GM12878 (cell line): ENCODE results near the gene FAR1. TPM values are rescaled to one million over a fixed set of nuclear protein-coding genes. Genes with fewer than 3 reads are reported as not detected.

ENCODE experiments used
- ATAC-seq: fragments of 200-7000 bp; cut with Tn5 transposase; 3 replicates; pipeline ENCODE4 v1.9.1; 2020; ENCODE audit warnings: mild to moderate bottlenecking, moderate library complexity
- BruUV-seq: library from RNA; stranded (reverse); fragments of 400-500 nt; replicated peaks from 2 replicates; lab custom pipeline; 2021; lab: Mats Ljungman, UMichigan
- CTCF ChIA-PET: fragments of 300-600 bp; sonication (Branson Sonifier 250); formaldehyde crosslinking; extraction: SDS; loops from one replicate; lab custom pipeline; 2021; ENCODE audit warnings: inconsistent platforms; lab: Yijun Ruan, JAX
- POLR2A ChIA-PET: fragments of 350-600 bp; formaldehyde crosslinking; extraction: SDS; loops from one replicate; lab custom pipeline; 2021; ENCODE audit warnings: inconsistent platforms; lab: Charles Lee
- RAD21 ChIA-PET: fragments of 300-600 bp; sonication (Branson Sonifier 250); formaldehyde crosslinking; loops from one replicate; lab custom pipeline; 2023; ENCODE audit warnings: antibody characterized with exemption; ENCODE audit not compliant: unreplicated experiment; lab: Charles Lee
- SMC1A ChIA-PET: fragments of 300-600 bp; sonication (Branson Sonifier 250); formaldehyde crosslinking; loops from one replicate; lab custom pipeline; 2023; ENCODE audit not compliant: unreplicated experiment, uncharacterized antibody; lab: Charles Lee
- DNase-seq: peaks from one replicate; pipeline ENCODE4 v3.0.0-alpha.2; 2011; ENCODE audit warnings: low read depth, low spot score
- FAIRE-seq: peaks from 3 replicates; lab custom pipeline; 2011; peaks lifted over from hg19 to GRCh38; lab: Jason Lieb, UNC
- H2AFZ ChIP-seq: 2 replicates; pipeline ENCODE4 v1.6.0; 2011; ENCODE audit warnings: low read depth, low read length, control low read depth; ENCODE audit not compliant: control insufficient read depth
- H3K27ac ChIP-seq: 2 replicates; pipeline ENCODE4 v1.5.1; 2011; ENCODE audit warnings: control low read depth; ENCODE audit not compliant: control insufficient read depth, insufficient read depth
- H3K27me3 ChIP-seq, 2 experiments: replicated peaks in 1 of 2; 2 replicates each; pipeline versions ENCODE4 v1.6.0 to v1.6.1; 2011; ENCODE audit warnings: low read length in 1 of 2; ENCODE audit not compliant: control insufficient read depth in 2 of 2, insufficient read depth in 2 of 2
- H3K36me3 ChIP-seq, 2 experiments: 2 replicates each; pipeline ENCODE4 v1.5.1; 2011; ENCODE audit warnings: low read length in 1 of 2; ENCODE audit not compliant: control insufficient read depth in 2 of 2, insufficient read depth in 2 of 2
- H3K4me1 ChIP-seq: 2 replicates; pipeline ENCODE4 v1.6.1; 2011; ENCODE audit warnings: mild to moderate bottlenecking, low read length, moderate library complexity, mixed read lengths; ENCODE audit not compliant: control insufficient read depth, insufficient read depth
- H3K4me2 ChIP-seq: 2 replicates; pipeline ENCODE4 v1.6.0; 2011; ENCODE audit warnings: control low read depth; ENCODE audit not compliant: control insufficient read depth, insufficient read depth
- H3K4me3 ChIP-seq: fragments of 200-600 bp; sonication (generic); 2 replicates; pipeline ENCODE4 v1.5.1; 2016
- H3K79me2 ChIP-seq: 2 replicates; pipeline ENCODE4 v1.6.0; 2011; ENCODE audit warnings: low read length; ENCODE audit not compliant: control insufficient read depth, insufficient read depth
- H3K9ac ChIP-seq: 2 replicates; pipeline ENCODE4 v1.8.0; 2011; ENCODE audit warnings: low read length, control low read depth, mixed read lengths; ENCODE audit not compliant: control insufficient read depth, insufficient read depth
- H3K9me3 ChIP-seq: replicated peaks from 3 replicates; pipeline ENCODE4 v1.5.1; 2011; ENCODE audit warnings: mild to moderate bottlenecking, low read length; ENCODE audit not compliant: control insufficient read depth, insufficient read depth
- H4K20me1 ChIP-seq: 2 replicates; pipeline ENCODE4 v1.6.0; 2011; ENCODE audit not compliant: control insufficient read depth, insufficient read depth
- CEBPZ ChIP-seq: fragments of 150-350 bp; IDR thresholded peaks from 2 replicates; pipeline ENCODE4 v1.6.1; 2016; ENCODE audit warnings: low read depth, low read length
- EED ChIP-seq: sonication (generic); IDR thresholded peaks from 2 replicates; pipeline ENCODE4 v1.6.1; 2016; ENCODE audit warnings: antibody characterized with exemption, low read depth
- JUND ChIP-seq: IDR thresholded peaks from 2 replicates; pipeline ENCODE4 v1.6.1; 2012; ENCODE audit warnings: low read depth, mild to moderate bottlenecking, low read length, improper control_type of control experiment, moderate library complexity
- PAX8 ChIP-seq: fragments of 450-650 bp; IDR thresholded peaks from 2 replicates; pipeline ENCODE4 v1.6.1; 2017; ENCODE audit warnings: mild to moderate bottlenecking, moderate library complexity
- SIN3A ChIP-seq: IDR thresholded peaks from 2 replicates; pipeline ENCODE4 v1.6.1; 2012; ENCODE audit warnings: low read depth, low read length, improper control_type of control experiment
- TAF1 ChIP-seq: IDR thresholded peaks from 2 replicates; pipeline ENCODE4 v1.6.1; 2011; ENCODE audit warnings: mild to moderate bottlenecking, low read depth, low read length, borderline replicate concordance
- WGBS: methylation state at CpG from one replicate; pipeline ENCODE4 v1.1.6; 2016; ENCODE audit warnings: low lambda C conversion rate; ENCODE audit not compliant: insufficient replicate concordance, insufficient coverage; ENCODE audit errors: missing lambda C conversion rate; 5-methylcytosine and 5-hydroxymethylcytosine counted together
- in situ Hi-C: fragments of 300-500 bp; cut with MboI; formaldehyde crosslinking; loops from 9 replicates; pipeline ENCODE4 v1.14.3; 2018; ENCODE audit warnings: mixed read lengths
- intact Hi-C: fragments of 100-400 bp; cut with micrococcal nuclease; formaldehyde crosslinking; loops from one replicate; pipeline ENCODE4 v1.14.2; 2022; ENCODE audit not compliant: unreplicated experiment
- polyA plus RNA-seq, 11 experiments: library from polyadenylated mRNA; depleted of rRNA in 4 of 11; unstranded in 6 of 11; stranded (reverse) in 5 of 11; fragments of >200 nt; fragmentation: Nextera tagmentation in 4 of 11; fragmentation: Illumina TruSeq in 1 of 11; extraction: Ambion mirVana in 4 of 11; extraction: Trizol in 1 of 11; gene quantifications; 1 replicate in 1 of 11; 2 replicates in 10 of 11; pipeline versions ENCODE4 v1.2.1 to v1.2.3, GENCODE V29; 2011 to 2016; ENCODE audit warnings: inconsistent platforms in 2 of 11, missing spikeins in 2 of 11, low read depth in 1 of 11
- total RNA-seq, 4 experiments: library from RNA; depleted of rRNA in 3 of 4; stranded (reverse); fragments of >200 nt in 3 of 4; fragmentation: Illumina TruSeq in 1 of 4; extraction: Trizol in 1 of 4; gene quantifications; 2 replicates each; pipeline versions ENCODE4 v1.2.1 to v1.2.3, GENCODE V29; 2013 to 2021

Gene FAR1
- total and polyA plus RNA-seq, 10 of the 15 experiments (the other 5 are each of a cell fraction or from before 2014, with no cell fraction given) = 10.1 to 73.9 (median 30.8) TPM

GRCh38 chr11:13771151-13771550, 102.7 kb downstream of the FAR1 start:
- no peaks in the 10 kb centered on the region for H3K4me1 ChIP-seq
- no peaks in the 10 kb centered on the region for H3K79me2 ChIP-seq
- H3K9me3 ChIP-seq = no peaks in the 10 kb centered on the region
- intact Hi-C loops = loop anchor here (5.0 kb wide), 1 partner anchor 376 kb away; no protein-coding TSS in a partner anchor
- in situ Hi-C loops = loop anchor here (5.0 kb wide), 1 partner anchor 476 kb away; no protein-coding TSS in a partner anchor
- no peaks in the 10 kb centered on the region for H3K36me3 ChIP-seq
- ChIA-PET RAD21 (interaction anchor here (2.2 kb wide), 1 partner anchor 479 kb away, joined by 7 read pairs; no protein-coding TSS in a partner anchor), SMC1A (interaction anchor here (1.1 to 2.6 kb wide), 3 partner anchors 11 to 479 kb away, joined by 3 to 11 read pairs (median 8); no protein-coding TSS in a partner anchor), CTCF (interaction anchor here (1.3 to 3.2 kb wide), 7 partner anchors 11 to 428 kb away, joined by 3 to 19 read pairs (median 6); no protein-coding TSS in a partner anchor), POLR2A (no interaction called here)
- no peak overlapping the region for H3K9ac ChIP-seq
- H2AFZ ChIP-seq = no peak overlapping the region
- ATAC-seq (no peak), DNase-seq (no peak)
- BruUV-seq = no TSS peak
- WGBS = 62% methylated on average over 3 of the region's 3 CpGs
- H4K20me1 ChIP-seq = no peaks in the 10 kb centered on the region
- no peak overlapping the region for H3K4me3 ChIP-seq
- H3K27me3 ChIP-seq = no peaks in the 10 kb centered on the region
- TF ChIP-seq EED = no peak
- TF ChIP-seq TAF1 = no peak
- no peak for TF ChIP-seq PAX8
- TF ChIP-seq CEBPZ = no peak
- no peak for TF ChIP-seq JUND
- no peak for TF ChIP-seq SIN3A
- TF ChIP-seq, all 136 proteins: peak for 0
- no peak for FAIRE-seq
- Histone ChIP-seq H3K27ac (no peak overlapping the region), H3K4me2 (no peak overlapping the region)
